Endothelial cell (in vitro differentiated cells): ENCODE results near the gene TMPRSS11E. TPM values are rescaled to one million over a fixed set of nuclear protein-coding genes. Genes with fewer than 3 reads are reported as not detected.

Source experiments
- DNase-seq: peaks from one replicate; pipeline ENCODE4 v3.0.0; 2021; ENCODE audit warnings: low spot score
- H3K27ac Mint-ChIP-seq: one replicate; pipeline ENCODE4 v1.8.0; 2021; ENCODE audit warnings: mixed read lengths, inconsistent platforms; ENCODE audit not compliant: unreplicated experiment
- H3K27me3 Mint-ChIP-seq: one replicate; pipeline ENCODE4 v1.8.0; 2021; ENCODE audit warnings: mild to moderate bottlenecking, moderate library complexity, mixed read lengths, inconsistent platforms; ENCODE audit not compliant: unreplicated experiment
- H3K36me3 Mint-ChIP-seq: one replicate; pipeline ENCODE4 v1.8.0; 2021; ENCODE audit warnings: mild to moderate bottlenecking, low read depth, mixed read lengths, inconsistent platforms; ENCODE audit not compliant: unreplicated experiment
- H3K4me1 Mint-ChIP-seq: one replicate; pipeline ENCODE4 v1.8.0; 2021; ENCODE audit warnings: mild to moderate bottlenecking, mixed read lengths, inconsistent platforms; ENCODE audit not compliant: unreplicated experiment
- H3K4me3 Mint-ChIP-seq: one replicate; pipeline ENCODE4 v1.8.0; 2021; ENCODE audit warnings: mild to moderate bottlenecking, mixed read lengths, inconsistent platforms; ENCODE audit not compliant: unreplicated experiment
- H3K9me3 Mint-ChIP-seq: one replicate; pipeline ENCODE4 v1.8.0; 2021; ENCODE audit warnings: mixed read lengths, inconsistent platforms; ENCODE audit not compliant: unreplicated experiment
- CTCF ChIP-seq: fragments of 200-600 bp; sonication (generic); IDR thresholded peaks from one replicate; pipeline ENCODE4 v1.5.0; 2021; ENCODE audit warnings: antibody characterized with exemption; ENCODE audit not compliant: unreplicated experiment
- total RNA-seq: library from RNA; stranded (reverse); fragmentation: NEBNext Ultra II Directional; extraction: Animal tissue kit (Norgen Biotek cat#: 25700); gene quantifications from one replicate; pipeline ENCODE4 v1.2.1, GENCODE V29; 2021; ENCODE audit not compliant: unreplicated experiment

The TMPRSS11E gene
- total RNA-seq, 1 donor from 2014 or later = 1.3 TPM

GRCh38 chr4:68416591-68416990, 30.7 kb upstream of the TMPRSS11E start:
- Mint-ChIP-seq H3K4me3 (no peak overlapping the region), H3K9me3 (no peaks in the 10 kb centered on the region), H3K27ac (no peak overlapping the region), H3K36me3 (no peaks in the 10 kb centered on the region), H3K4me1 (peaks cover 5% of the 10 kb centered on the region), H3K27me3 (no peaks in the 10 kb centered on the region)
- DNase-seq = no peak
- no peak for TF ChIP-seq CTCF

- peaks cover 4% of the 10 kb centered on the region for H3K27me3 Mint-ChIP-seq
- no peaks in the 10 kb centered on the region for H3K4me1 Mint-ChIP-seq
- no peak overlapping the region for H3K4me3 Mint-ChIP-seq
- H3K36me3 Mint-ChIP-seq = peaks cover 3% of the 10 kb centered on the region
- no peaks in the 10 kb centered on the region for H3K9me3 Mint-ChIP-seq
- DNase-seq = no peak
- no peak for TF ChIP-seq CTCF
- H3K27ac Mint-ChIP-seq = no peak overlapping the region
Measured at GRCh38 chr4:68426516-68426915, 20.7 kb upstream of the TMPRSS11E start.

GRCh38 chr4:68430337-68430736, 16.9 kb upstream of the TMPRSS11E start:
- Mint-ChIP-seq H3K27ac (no peak overlapping the region), H3K9me3 (no peaks in the 10 kb centered on the region), H3K27me3 (no peaks in the 10 kb centered on the region), H3K36me3 (no peaks in the 10 kb centered on the region), H3K4me3 (no peak overlapping the region), H3K4me1 (no peaks in the 10 kb centered on the region)
- DNase-seq = no peak
- no peak for TF ChIP-seq CTCF

GRCh38 chr4:68432320-68432719, 14.9 kb upstream of the TMPRSS11E start:
- H3K9me3 Mint-ChIP-seq = no peaks in the 10 kb centered on the region
- no peak overlapping the region for H3K27ac Mint-ChIP-seq
- H3K4me1 Mint-ChIP-seq = peaks cover 8% of the 10 kb centered on the region
- no peaks in the 10 kb centered on the region for H3K36me3 Mint-ChIP-seq
- H3K27me3 Mint-ChIP-seq = no peaks in the 10 kb centered on the region
- no peak for DNase-seq
- no peak overlapping the region for H3K4me3 Mint-ChIP-seq
- no peak for TF ChIP-seq CTCF

GRCh38 chr4:68433582-68433981, 13.7 kb upstream of the TMPRSS11E start:
- Mint-ChIP-seq H3K4me1 (peaks cover 8% of the 10 kb centered on the region), H3K27me3 (no peaks in the 10 kb centered on the region), H3K27ac (no peak overlapping the region), H3K36me3 (no peaks in the 10 kb centered on the region), H3K9me3 (no peaks in the 10 kb centered on the region), H3K4me3 (no peak overlapping the region)
- no peak for DNase-seq
- no peak for TF ChIP-seq CTCF
